IMR-90 (cell line): ENCODE results near the gene KRT34. TPM values are rescaled to one million over a fixed set of nuclear protein-coding genes. Genes with fewer than 3 reads are reported as not detected.

Source experiments
- ATAC-seq: fragments of 200-7000 bp; cut with Tn5 transposase; 2 replicates; pipeline ENCODE4 v1.9.1; 2020; ENCODE audit warnings: low read depth, mild to moderate bottlenecking, moderate library complexity
- BruUV-seq: library from RNA; stranded (reverse); fragments of 400-500 nt; replicated peaks from 2 replicates; lab custom pipeline; 2021; lab: Mats Ljungman, UMichigan
- CTCF ChIA-PET: fragments of 300-600 bp; formaldehyde crosslinking; extraction: SDS; loops from one replicate; lab custom pipeline; 2021; ENCODE audit warnings: antibody characterized with exemption; lab: Yijun Ruan, JAX
- POLR2A ChIA-PET: fragments of 300-600 bp; sonication (Branson Sonifier 250); formaldehyde crosslinking; loops from one replicate; lab custom pipeline; 2022; ENCODE audit warnings: antibody characterized with exemption; ENCODE audit not compliant: unreplicated experiment; lab: Charles Lee
- DNase-seq: peaks from one replicate; pipeline ENCODE4 v3.0.0; 2013
- H2AFZ ChIP-seq: replicated peaks from 2 replicates; pipeline ENCODE3; 2013; ENCODE audit warnings: low read length, mild to moderate bottlenecking; ENCODE audit not compliant: poor library complexity
- H2AK5ac ChIP-seq: 2 replicates; pipeline ENCODE4 v1.6.1; 2013; ENCODE audit warnings: low read depth, low read length, inconsistent platforms
- H2AK9ac ChIP-seq: replicated peaks from 2 replicates; pipeline ENCODE3; 2013; ENCODE audit warnings: mild to moderate bottlenecking, low read depth, low read length, moderate library complexity; ENCODE audit not compliant: poor library complexity
- H2BK120ac ChIP-seq: 2 replicates; pipeline ENCODE4 v1.6.1; 2013; ENCODE audit warnings: low read depth, low read length, inconsistent platforms
- H2BK15ac ChIP-seq: 3 replicates; pipeline ENCODE4 v1.6.1; 2013; ENCODE audit warnings: low read depth, low read length, inconsistent platforms
- H2BK20ac ChIP-seq: 2 replicates; pipeline ENCODE4 v1.6.1; 2013; ENCODE audit warnings: low read depth, mild to moderate bottlenecking, inconsistent platforms, low read length, moderate library complexity
- H2BK5ac ChIP-seq: 2 replicates; pipeline ENCODE4 v1.6.1; 2013; ENCODE audit warnings: mild to moderate bottlenecking, low read depth, low read length, inconsistent platforms; ENCODE audit not compliant: poor library complexity, severe bottlenecking
- H3K14ac ChIP-seq: replicated peaks from 2 replicates; pipeline ENCODE4 v1.6.1; 2013; ENCODE audit warnings: low read depth, low read length, inconsistent platforms
- H3K18ac ChIP-seq: 2 replicates; pipeline ENCODE4 v1.6.1; 2013; ENCODE audit warnings: low read depth, low read length, control low read depth
- H3K23ac ChIP-seq: 2 replicates; pipeline ENCODE4 v1.6.1; 2013; ENCODE audit warnings: low read depth, low read length, inconsistent platforms
- H3K27ac ChIP-seq: 2 replicates; pipeline ENCODE4 v1.5.1; 2013; ENCODE audit warnings: mild to moderate bottlenecking, control low read depth, low read length; ENCODE audit not compliant: insufficient read depth
- H3K27me3 ChIP-seq: 2 replicates; pipeline ENCODE4 v1.6.1; 2013; ENCODE audit warnings: low read length; ENCODE audit not compliant: control insufficient read depth, insufficient read depth
- H3K36me3 ChIP-seq: 2 replicates; pipeline ENCODE4 v1.6.1; 2013; ENCODE audit warnings: low read length, mixed read lengths; ENCODE audit not compliant: control insufficient read depth, insufficient read depth
- H3K4ac ChIP-seq: 2 replicates; pipeline ENCODE4 v1.6.1; 2013; ENCODE audit warnings: low read depth, low read length, inconsistent platforms
- H3K4me1 ChIP-seq: 2 replicates; pipeline ENCODE4 v1.6.1; 2013; ENCODE audit warnings: low read length, mixed read lengths; ENCODE audit not compliant: control insufficient read depth, insufficient read depth
- H3K4me2 ChIP-seq: 2 replicates; pipeline ENCODE4 v1.6.1; 2013; ENCODE audit warnings: low read depth, mild to moderate bottlenecking, control low read depth, low read length, moderate library complexity
- H3K4me3 ChIP-seq: 2 replicates; pipeline ENCODE4 v1.5.1; 2013; ENCODE audit warnings: low read depth, mild to moderate bottlenecking, control low read depth, low read length, moderate library complexity; ENCODE audit not compliant: insufficient read depth
- H3K56ac ChIP-seq: 2 replicates; pipeline ENCODE4 v1.6.1; 2013; ENCODE audit warnings: low read length, inconsistent platforms; ENCODE audit not compliant: insufficient read depth; ENCODE audit errors: extremely low read depth
- H3K79me1 ChIP-seq, 2 experiments: 2 replicates each; pipeline ENCODE4 v1.6.1; 2013; ENCODE audit warnings: low read length in 2 of 2, inconsistent platforms in 1 of 2, low read depth in 1 of 2
- H3K9ac ChIP-seq: 2 replicates; pipeline ENCODE4 v1.6.1; 2013; ENCODE audit warnings: low read depth, low read length, control low read depth
- H3K9me1 ChIP-seq: 2 replicates; pipeline ENCODE4 v1.6.1; 2013; ENCODE audit warnings: low read length, inconsistent platforms; ENCODE audit not compliant: insufficient read depth
- H3K9me3 ChIP-seq: 2 replicates; pipeline ENCODE4 v1.6.1; 2013; ENCODE audit warnings: low read length; ENCODE audit not compliant: control insufficient read depth, insufficient read depth
- H4K20me1 ChIP-seq: 2 replicates; pipeline ENCODE4 v1.6.1; 2013; ENCODE audit warnings: low read length, inconsistent platforms; ENCODE audit not compliant: insufficient read depth
- H4K5ac ChIP-seq: 2 replicates; pipeline ENCODE4 v1.6.1; 2013; ENCODE audit warnings: mild to moderate bottlenecking, low read depth, low read length, control low read depth
- H4K8ac ChIP-seq, 2 experiments: 2 replicates each; pipeline ENCODE4 v1.6.1; 2013; ENCODE audit warnings: low read depth in 2 of 2, low read length in 2 of 2, control low read depth in 1 of 2, inconsistent platforms in 1 of 2
- H4K91ac ChIP-seq: 2 replicates; pipeline ENCODE4 v1.6.1; 2013; ENCODE audit warnings: low read depth, low read length, inconsistent platforms; ENCODE audit not compliant: insufficient read depth
- BHLHE40 ChIP-seq: fragments of 150-350 bp; IDR thresholded peaks from 2 replicates; pipeline ENCODE4 v1.6.1; 2016; ENCODE audit warnings: mild to moderate bottlenecking, low read depth, low read length
- CEBPB ChIP-seq: IDR thresholded peaks from 2 replicates; pipeline ENCODE4 v1.6.1; 2012; ENCODE audit warnings: low read depth, low read length, improper control_type of control experiment
- CHD1 ChIP-seq: IDR thresholded peaks from 2 replicates; pipeline ENCODE4 v1.6.1; 2012; ENCODE audit warnings: low read depth, low read length, improper control_type of control experiment
- FOS ChIP-seq: fragments of 150-350 bp; IDR thresholded peaks from 2 replicates; pipeline ENCODE4 v1.6.1; 2016; ENCODE audit warnings: low read depth, low read length
- MAFK ChIP-seq: IDR thresholded peaks from 2 replicates; pipeline ENCODE4 v1.6.1; 2012; ENCODE audit warnings: low read depth, low read length, improper control_type of control experiment
- MAZ ChIP-seq: IDR thresholded peaks from 2 replicates; pipeline ENCODE4 v1.6.1; 2012; ENCODE audit warnings: low read depth, mild to moderate bottlenecking, low read length, improper control_type of control experiment, moderate library complexity, borderline replicate concordance
- MXI1 ChIP-seq: IDR thresholded peaks from 2 replicates; pipeline ENCODE4 v1.6.1; 2012; ENCODE audit warnings: low read depth, mild to moderate bottlenecking, low read length, moderate library complexity, borderline replicate concordance
- NFE2L2 ChIP-seq: fragments of 150-350 bp; IDR thresholded peaks from 2 replicates; pipeline ENCODE4 v1.6.1; 2016; ENCODE audit warnings: low read depth, mild to moderate bottlenecking, low read length
- POLR2A ChIP-seq: IDR thresholded peaks from 2 replicates; pipeline ENCODE4 v1.6.1; 2012; ENCODE audit warnings: mild to moderate bottlenecking, low read depth, low read length
- RAD21 ChIP-seq: IDR thresholded peaks from 2 replicates; pipeline ENCODE4 v1.6.1; 2012; ENCODE audit warnings: low read length, improper control_type of control experiment
- RCOR1 ChIP-seq: IDR thresholded peaks from 2 replicates; pipeline ENCODE4 v1.6.1; 2012; ENCODE audit warnings: mild to moderate bottlenecking, low read length, improper control_type of control experiment; ENCODE audit not compliant: insufficient replicate concordance
- RFX5 ChIP-seq: IDR thresholded peaks from 2 replicates; pipeline ENCODE4 v1.8.0; 2012; ENCODE audit warnings: low read depth, mild to moderate bottlenecking, low read length, moderate library complexity
- SMC3 ChIP-seq: fragments of 150-350 bp; IDR thresholded peaks from 2 replicates; pipeline ENCODE4 v1.6.1; 2016; ENCODE audit warnings: low read depth, mild to moderate bottlenecking, antibody characterized with exemption, low read length, moderate library complexity
- WGBS, 2 experiments: methylation state at CpG; one replicate each; pipeline versions ENCODE4 v1.1.5 to v1.1.7; 2013; ENCODE audit warnings: missing lambda C conversion rate in 2 of 2; ENCODE audit not compliant: insufficient read length in 1 of 2; ENCODE audit errors: extremely low coverage in 2 of 2; 5-methylcytosine and 5-hydroxymethylcytosine counted together
- dilution Hi-C: fragments of 300-500 bp; cut with HindIII; formaldehyde crosslinking; loops from one replicate; pipeline ENCODE4 v1.14.3; 2018; ENCODE audit warnings: low sequenced_read_pairs; ENCODE audit not compliant: unreplicated experiment
- in situ Hi-C: fragments of 300-500 bp; cut with MboI; formaldehyde crosslinking; loops from 3 replicates; pipeline ENCODE4 v1.14.3; 2019; ENCODE audit warnings: low sequenced_read_pairs, inconsistent platforms, mixed read lengths
- intact Hi-C: fragments of 100-400 bp; cut with micrococcal nuclease; formaldehyde crosslinking; loops from 2 replicates; pipeline ENCODE4 v1.10.0; 2022
- polyA plus RNA-seq, 3 experiments: library from polyadenylated mRNA; depleted of rRNA; stranded (reverse); fragments of >200 nt; gene quantifications; 2 replicates each; pipeline ENCODE4 v1.2.3, GENCODE V29; 2012; ENCODE audit warnings: low replicate concordance in 1 of 3
- total RNA-seq: library from RNA; depleted of rRNA; stranded (reverse); fragments of >200 nt; gene quantifications from 2 replicates; pipeline ENCODE4 v1.2.3, GENCODE V29; 2012
- TF ChIP-seq, protein P1 (sequence below): conservative IDR thresholded peaks from 2 replicates; pipeline ENCODE4 v1.5.1; 2012; ENCODE audit warnings: mild to moderate bottlenecking, low read depth, low read length, improper control_type of control experiment
- TF ChIP-seq, protein P2 (sequence below): fragments of 150-350 bp; IDR thresholded peaks from 2 replicates; pipeline ENCODE4 v1.6.1; 2017; ENCODE audit warnings: mild to moderate bottlenecking, antibody characterized with exemption, low read length, low read depth

Gene KRT34
- total and polyA plus RNA-seq, 2 of the 4 experiments (the other 2 are of a cell fraction) = 3.4 to 3.6 TPM

DNA sequence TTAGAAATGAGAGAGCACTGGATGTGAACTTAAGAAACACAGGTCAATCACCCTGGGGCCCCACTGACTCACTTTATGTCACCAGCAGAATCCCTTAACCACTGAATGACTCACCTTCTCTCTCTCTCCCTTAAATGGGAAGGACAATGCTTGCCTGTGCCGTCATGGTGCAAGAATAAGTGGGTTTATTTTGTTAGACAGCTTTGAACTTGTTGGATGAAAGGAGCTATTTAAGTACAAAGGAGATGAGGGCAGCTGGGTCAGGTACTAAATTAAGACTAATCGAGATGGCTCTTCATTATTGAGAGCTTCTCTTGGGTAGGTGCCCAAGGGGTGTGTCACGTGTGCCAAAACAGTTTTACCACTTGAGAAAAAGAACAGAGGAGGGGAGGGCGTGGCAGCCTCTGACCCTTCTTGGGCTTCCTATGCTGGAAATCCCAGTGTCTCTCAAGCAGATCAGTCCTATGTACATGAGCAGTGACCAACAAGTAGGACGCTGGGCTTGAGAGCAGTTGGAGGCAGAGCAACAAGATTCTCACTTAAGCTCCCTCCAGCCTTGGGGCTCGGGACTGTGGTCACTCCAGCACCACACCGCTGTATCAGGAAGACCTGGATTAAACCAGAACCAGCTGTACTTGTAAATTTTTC is 22.0 kb upstream of the KRT34 start:
- peak overlapping the region; percentile 97 for H3K4ac ChIP-seq
- peak; percentile 97 for DNase-seq
- H4K8ac ChIP-seq = peak overlapping the region; percentile 70 to 91
- peak overlapping the region; percentile 93 for H2BK5ac ChIP-seq
- H3K4me2 ChIP-seq = peak overlapping the region; percentile 48; the same call in 1 of the 2 replicates
- no peaks in the 10 kb centered on the region for H3K27me3 ChIP-seq
- H3K4me3 ChIP-seq = no peak overlapping the region
- intact Hi-C loops = no loop called here
- in situ Hi-C loops = no loop called here
- peak overlapping the region; percentile 92 for H3K18ac ChIP-seq
- peak overlapping the region; percentile 1; the same call in 1 of the 2 replicates for H3K9ac ChIP-seq
- POLR2A ChIA-PET = no interaction called here
- H4K5ac ChIP-seq = peak overlapping the region; percentile 87
- H3K56ac ChIP-seq = peak overlapping the region; percentile 69; the same call in 1 of the 2 replicates
- peaks cover 26% of the 10 kb centered on the region for H3K9me1 ChIP-seq
- peak overlapping the region; percentile 88 for H2BK15ac ChIP-seq
- H2AFZ ChIP-seq = peak overlapping the region; percentile 75
- no peaks in the 10 kb centered on the region; a peak in 1 of 4 replicates for H3K79me1 ChIP-seq
- H2BK120ac ChIP-seq = peak overlapping the region; percentile 97
- CTCF ChIA-PET = interaction anchor here (0.6 to 1.8 kb wide), 5 partner anchors 13 to 494 kb away, joined by 3 to 9 read pairs (median 3); no protein-coding TSS in a partner anchor
- peak overlapping the region; percentile 28; the same call in 1 of the 2 replicates for H3K27ac ChIP-seq
- H2AK9ac ChIP-seq = peak overlapping the region; percentile 89
- H3K36me3 ChIP-seq = no peaks in the 10 kb centered on the region
- H4K20me1 ChIP-seq = no peaks in the 10 kb centered on the region
- WGBS, 2 experiments = 7% methylated on average over 2 of the region's 7 CpGs; no CpG with 5 or more reads in 1 of the 2 experiments
- no peaks in the 10 kb centered on the region for H3K9me3 ChIP-seq
- peaks cover 24% of the 10 kb centered on the region for H3K4me1 ChIP-seq
- H3K23ac ChIP-seq = peak overlapping the region; percentile 83
- peak overlapping the region; percentile 95 for H3K14ac ChIP-seq
- dilution Hi-C loops = no loop called here
- BruUV-seq = no TSS peak
- peak overlapping the region; percentile 99 for H2BK20ac ChIP-seq
- H2AK5ac ChIP-seq = peak overlapping the region; percentile 96
- H4K91ac ChIP-seq = peak overlapping the region; percentile 98
- peak; percentile 89 for ATAC-seq
- TF ChIP-seq, protein P1, sequence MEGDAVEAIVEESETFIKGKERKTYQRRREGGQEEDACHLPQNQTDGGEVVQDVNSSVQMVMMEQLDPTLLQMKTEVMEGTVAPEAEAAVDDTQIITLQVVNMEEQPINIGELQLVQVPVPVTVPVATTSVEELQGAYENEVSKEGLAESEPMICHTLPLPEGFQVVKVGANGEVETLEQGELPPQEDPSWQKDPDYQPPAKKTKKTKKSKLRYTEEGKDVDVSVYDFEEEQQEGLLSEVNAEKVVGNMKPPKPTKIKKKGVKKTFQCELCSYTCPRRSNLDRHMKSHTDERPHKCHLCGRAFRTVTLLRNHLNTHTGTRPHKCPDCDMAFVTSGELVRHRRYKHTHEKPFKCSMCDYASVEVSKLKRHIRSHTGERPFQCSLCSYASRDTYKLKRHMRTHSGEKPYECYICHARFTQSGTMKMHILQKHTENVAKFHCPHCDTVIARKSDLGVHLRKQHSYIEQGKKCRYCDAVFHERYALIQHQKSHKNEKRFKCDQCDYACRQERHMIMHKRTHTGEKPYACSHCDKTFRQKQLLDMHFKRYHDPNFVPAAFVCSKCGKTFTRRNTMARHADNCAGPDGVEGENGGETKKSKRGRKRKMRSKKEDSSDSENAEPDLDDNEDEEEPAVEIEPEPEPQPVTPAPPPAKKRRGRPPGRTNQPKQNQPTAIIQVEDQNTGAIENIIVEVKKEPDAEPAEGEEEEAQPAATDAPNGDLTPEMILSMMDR = no peak
- TF ChIP-seq FOS = peak; percentile 99
- TF ChIP-seq NFE2L2 = no peak
- TF ChIP-seq POLR2A = no peak
- TF ChIP-seq MAZ = no peak
- TF ChIP-seq CEBPB = peak; percentile 88
- no peak for TF ChIP-seq MXI1
- TF ChIP-seq RAD21 = 0 out of 2 replicates have a peak, but pooled peaks have one; percentile 5
- TF ChIP-seq, protein P2, sequence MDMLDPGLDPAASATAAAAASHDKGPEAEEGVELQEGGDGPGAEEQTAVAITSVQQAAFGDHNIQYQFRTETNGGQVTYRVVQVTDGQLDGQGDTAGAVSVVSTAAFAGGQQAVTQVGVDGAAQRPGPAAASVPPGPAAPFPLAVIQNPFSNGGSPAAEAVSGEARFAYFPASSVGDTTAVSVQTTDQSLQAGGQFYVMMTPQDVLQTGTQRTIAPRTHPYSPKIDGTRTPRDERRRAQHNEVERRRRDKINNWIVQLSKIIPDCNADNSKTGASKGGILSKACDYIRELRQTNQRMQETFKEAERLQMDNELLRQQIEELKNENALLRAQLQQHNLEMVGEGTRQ = peak; percentile 71
- TF ChIP-seq RFX5 = no peak
- peak; percentile 97 for TF ChIP-seq BHLHE40
- peak; percentile 90 for TF ChIP-seq RCOR1
- TF ChIP-seq CHD1 = no peak
- TF ChIP-seq MAFK = no peak
- 0 out of 2 replicates have a peak, but pooled peaks have one; percentile 1 for TF ChIP-seq SMC3
